GM13976 (cell line): ENCODE measurements around the gene OR8G5.
"Not testable (repeated sequence)": the region's sequence is repeated elsewhere in the genome, so short reads cannot be mapped to it uniquely, and the experiment has no call there.

Experiments
- DNase-seq: peaks from one replicate; pipeline ENCODE4 v3.0.0; 2012; ENCODE audit warnings: low spot score
- CTCF ChIP-seq: IDR thresholded peaks from 2 replicates; pipeline ENCODE4 v1.5.1; 2012; ENCODE audit warnings: borderline replicate concordance, mild to moderate bottlenecking; ENCODE audit not compliant: insufficient read depth; ENCODE audit errors: extremely low read depth, missing control alignments, control extremely low read depth
- in situ Hi-C: fragments of 300-500 bp; cut with MboI; formaldehyde crosslinking; loops from one replicate; pipeline ENCODE4 v1.12.0; 2022; ENCODE audit warnings: low sequenced_read_pairs, mixed read lengths, inconsistent platforms; ENCODE audit not compliant: unreplicated experiment

Gene OR8G5

GRCh38 chr11:124222407-124222806, 33.8 kb upstream of the OR8G5 start:
- in situ Hi-C loops = no loop called here
- no peak for DNase-seq
- TF ChIP-seq CTCF = no peak

GRCh38 chr11:124224618-124225423, 31.4 kb upstream of the OR8G5 start:
- in situ Hi-C loops, DNase-seq: not testable (repeated sequence)

GRCh38 chr11:124225471-124225870, 30.7 kb upstream of the OR8G5 start:
- TF ChIP-seq CTCF = no peak
- in situ Hi-C loops = no loop called here
- DNase-seq = no peak

GRCh38 chr11:124233376-124233775, 22.8 kb upstream of the OR8G5 start:
- no peak for TF ChIP-seq CTCF
- DNase-seq = no peak
- in situ Hi-C loops = no loop called here

GRCh38 chr11:124238512-124238911, 17.7 kb upstream of the OR8G5 start:
- TF ChIP-seq CTCF = no peak
- in situ Hi-C loops = no loop called here
- no peak for DNase-seq

- TF ChIP-seq CTCF = no peak
- in situ Hi-C loops = no loop called here
- no peak for DNase-seq
These were observed 15.4 kb upstream of the OR8G5 start, which contains the start of gene OR8G1 for GRCh38 chr11:124240621-124241397. OR8G1 (plus strand) TSS chr11:124241095; CDS start chr11:124249676, 8,581 bp downstream.

GRCh38 chr11:124249869-124250268, 6.3 kb upstream of the OR8G5 start:
- DNase-seq, in situ Hi-C loops: not testable (repeated sequence)

GRCh38 chr11:124265041-124265440, 8.9 kb downstream of the OR8G5 start:
- DNase-seq, in situ Hi-C loops: not testable (repeated sequence)

- DNase-seq, in situ Hi-C loops: not testable (repeated sequence)
These were observed 14.7 kb downstream of the OR8G5 start for GRCh38 chr11:124270886-124271285.
